NOMO-1 treated with dmso at 0.1 percent for 144 hours (cell line): ENCODE results near the gene SMIM8.

Source experiments
- DNase-seq: peaks from one replicate; lab custom pipeline; 2025; ENCODE audit not compliant: unreplicated experiment; lab: John Stamatoyannopoulos, UW

The SMIM8 gene

DNA sequence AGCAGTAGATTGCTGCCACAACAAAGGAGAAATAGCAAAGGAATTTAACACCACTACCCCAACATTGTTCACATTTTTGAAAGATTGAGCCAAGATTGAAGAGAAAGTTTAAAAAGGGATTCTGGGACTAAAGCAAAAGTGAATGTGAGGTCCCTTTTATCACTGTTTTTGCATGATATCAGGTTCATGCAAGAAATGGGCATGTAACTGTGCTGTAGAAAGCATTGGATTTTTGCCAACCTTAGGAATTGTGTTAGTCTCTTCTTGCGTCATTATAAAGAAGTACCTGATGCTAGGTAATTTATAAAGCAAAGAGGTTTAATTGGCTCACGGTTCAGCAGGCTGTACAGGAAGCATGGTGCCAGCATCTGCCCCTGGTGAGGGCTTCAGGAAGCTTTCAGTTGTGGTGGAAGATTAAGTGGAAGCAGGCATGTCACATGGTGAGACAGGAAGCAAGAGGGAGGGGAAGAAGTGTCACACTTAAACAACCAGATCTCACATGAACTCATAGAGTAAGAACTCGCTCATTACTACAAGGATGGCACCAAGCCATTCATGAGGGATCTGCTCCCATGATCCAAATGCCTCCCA lies 11.3 kb downstream of the SMIM8 start:
- DNase-seq: no peak

DNA sequence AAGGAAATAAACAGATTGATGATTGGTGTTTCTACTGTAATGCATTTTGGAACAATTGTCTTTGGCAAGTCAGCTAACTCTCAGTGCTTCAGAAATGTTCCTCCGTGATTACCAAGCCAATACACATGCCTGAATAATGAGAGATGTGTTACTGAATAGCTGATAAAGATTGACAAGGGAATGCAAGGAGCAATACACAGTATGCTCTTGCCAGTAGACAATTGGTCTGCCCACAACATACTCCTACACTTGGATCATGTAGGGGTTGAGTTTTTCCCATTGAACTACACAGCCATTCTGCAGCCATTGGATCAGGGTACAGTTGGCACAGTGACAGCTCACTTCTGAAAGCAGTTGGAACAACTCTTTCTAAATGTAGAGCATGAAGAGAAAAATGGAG lies 12.3 kb downstream of the SMIM8 start:
- no peak for DNase-seq

DNA sequence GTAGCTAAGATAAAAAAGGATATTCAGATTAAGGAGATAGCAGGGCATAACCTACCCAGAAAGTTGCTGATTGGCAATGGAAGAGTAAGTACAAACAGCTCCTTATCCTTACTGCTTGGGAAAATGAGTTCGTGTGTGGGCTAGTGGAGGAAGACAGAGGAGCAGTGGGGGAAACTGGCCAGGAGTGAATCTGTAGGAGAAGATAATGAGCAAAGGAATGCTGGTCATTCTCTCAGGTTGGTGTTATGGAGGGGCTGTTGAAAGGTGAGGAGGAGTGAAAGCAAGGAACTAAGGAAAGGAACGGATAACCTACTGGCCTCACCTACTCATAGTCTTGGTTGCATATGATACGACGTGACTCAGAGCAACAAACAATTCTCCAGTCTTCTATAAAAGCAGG lies 14.0 kb downstream of the SMIM8 start:
- no peak for DNase-seq

DNA sequence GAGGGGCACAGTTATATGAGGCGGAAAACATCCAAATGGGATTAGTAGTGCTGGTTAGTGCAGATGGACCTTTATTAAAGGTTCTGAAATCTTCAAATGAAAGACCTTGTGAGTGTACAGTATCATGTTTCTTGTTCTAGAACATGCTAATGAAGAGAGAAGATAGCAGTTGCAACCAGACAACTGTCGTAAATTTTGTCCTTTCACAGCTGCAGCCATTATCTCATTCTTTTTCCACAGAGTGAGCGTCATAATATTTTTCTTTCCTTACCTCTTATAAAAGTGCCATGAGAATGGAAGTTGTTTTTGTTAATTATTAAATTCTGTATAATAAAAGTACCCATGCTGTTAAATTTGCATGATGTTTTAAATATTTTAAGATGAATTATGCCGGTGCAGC lies 17.8 kb downstream of the SMIM8 start:
- DNase-seq: no peak

GRCh38 chr6:87341158-87341557 lies 18.8 kb downstream of the SMIM8 start:
- no peak for DNase-seq

DNA sequence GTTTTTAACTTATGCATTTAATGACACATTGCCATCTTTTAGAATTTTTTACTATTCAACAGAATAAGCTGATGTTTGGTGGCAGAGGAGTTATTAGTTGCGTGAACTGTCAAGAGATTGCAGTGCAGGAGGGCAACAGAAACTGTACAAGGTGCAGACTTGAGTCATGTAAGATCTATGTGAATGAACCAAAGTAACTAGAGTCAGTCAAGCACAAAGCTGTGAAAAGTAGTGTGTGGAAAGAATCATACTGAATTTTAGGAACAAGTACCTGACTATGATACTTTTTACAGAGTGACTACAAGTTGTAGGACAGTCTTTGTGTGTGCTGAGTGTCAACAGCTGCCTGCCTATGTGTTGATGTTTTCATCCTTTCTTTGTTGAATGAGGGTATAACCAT lies 19.5 kb downstream of the SMIM8 start:
- DNase-seq: no peak

DNA sequence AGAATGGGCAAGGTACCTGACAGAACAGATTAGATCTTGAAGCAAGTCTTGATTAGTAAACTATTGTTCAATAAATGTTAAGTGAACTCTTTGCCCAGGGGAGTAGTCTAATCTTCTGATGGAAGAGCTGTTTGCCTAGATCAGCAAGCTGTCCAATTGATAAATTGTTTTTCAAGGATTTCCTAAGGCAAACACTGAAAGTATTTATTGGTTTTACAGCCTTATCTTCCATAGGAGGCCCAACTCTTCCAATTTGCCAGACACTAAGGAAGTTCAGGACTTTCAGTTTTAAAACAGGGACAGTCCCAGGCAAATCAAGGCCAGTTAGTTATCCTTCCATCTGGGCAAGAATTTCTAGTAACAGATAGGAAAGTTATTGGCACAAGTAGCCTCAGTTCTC lies 20.4 kb downstream of the SMIM8 start:
- no peak for DNase-seq

GRCh38 chr6:87344731-87345130 lies 22.3 kb downstream of the SMIM8 start, which contains the start of gene C6orf163:
Gene C6orf163, plus strand, starts transcription at chr6:87344813. Its CDS starts 287 bp downstream, at chr6:87345100.
- no peak for DNase-seq

DNA sequence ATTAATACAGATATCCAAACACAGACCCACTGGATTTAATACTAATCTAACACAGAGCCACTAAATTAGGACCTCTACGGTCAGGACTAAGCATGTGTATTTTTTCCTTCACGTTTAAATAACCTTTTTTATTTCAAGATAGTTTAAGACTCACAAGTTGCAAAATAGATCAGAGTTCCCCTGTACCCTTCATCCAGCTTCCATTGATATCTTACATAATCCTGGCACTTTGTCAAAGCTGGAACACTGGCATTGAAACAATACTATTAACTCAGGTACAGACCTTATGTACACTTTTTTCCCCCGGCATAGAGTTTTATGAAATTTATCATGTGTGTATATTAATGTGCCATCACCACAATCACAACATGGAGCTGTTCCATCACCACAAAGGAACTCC lies 24.3 kb downstream of the SMIM8 start:
- DNase-seq: no peak

GRCh38 chr6:87349896-87350295 lies 27.5 kb downstream of the SMIM8 start:
- no peak for DNase-seq

GRCh38 chr6:87350516-87350915 lies 28.1 kb downstream of the SMIM8 start:
- no peak for DNase-seq

GRCh38 chr6:87351583-87351982 lies 29.2 kb downstream of the SMIM8 start:
- DNase-seq: no peak

DNA sequence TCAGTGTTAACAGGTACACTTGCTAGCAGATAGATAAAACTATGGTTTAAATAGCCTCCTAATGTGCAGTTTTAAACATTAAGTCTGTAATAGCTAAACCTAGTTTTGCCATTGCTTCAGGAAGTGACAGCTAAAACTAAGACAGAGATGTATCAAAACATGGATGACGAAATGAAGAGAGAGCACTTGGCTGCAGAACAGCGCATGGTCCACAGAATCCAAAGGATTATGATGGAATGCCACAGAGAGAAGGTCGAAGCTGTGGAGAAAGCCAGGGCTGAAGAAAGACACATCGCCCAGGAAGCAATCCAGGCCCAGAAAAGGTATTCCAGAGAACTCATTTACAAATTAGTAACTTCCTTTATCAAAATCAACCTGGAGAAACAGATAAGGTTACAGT lies 33.8 kb downstream of the SMIM8 start:
- DNase-seq: no peak

DNA sequence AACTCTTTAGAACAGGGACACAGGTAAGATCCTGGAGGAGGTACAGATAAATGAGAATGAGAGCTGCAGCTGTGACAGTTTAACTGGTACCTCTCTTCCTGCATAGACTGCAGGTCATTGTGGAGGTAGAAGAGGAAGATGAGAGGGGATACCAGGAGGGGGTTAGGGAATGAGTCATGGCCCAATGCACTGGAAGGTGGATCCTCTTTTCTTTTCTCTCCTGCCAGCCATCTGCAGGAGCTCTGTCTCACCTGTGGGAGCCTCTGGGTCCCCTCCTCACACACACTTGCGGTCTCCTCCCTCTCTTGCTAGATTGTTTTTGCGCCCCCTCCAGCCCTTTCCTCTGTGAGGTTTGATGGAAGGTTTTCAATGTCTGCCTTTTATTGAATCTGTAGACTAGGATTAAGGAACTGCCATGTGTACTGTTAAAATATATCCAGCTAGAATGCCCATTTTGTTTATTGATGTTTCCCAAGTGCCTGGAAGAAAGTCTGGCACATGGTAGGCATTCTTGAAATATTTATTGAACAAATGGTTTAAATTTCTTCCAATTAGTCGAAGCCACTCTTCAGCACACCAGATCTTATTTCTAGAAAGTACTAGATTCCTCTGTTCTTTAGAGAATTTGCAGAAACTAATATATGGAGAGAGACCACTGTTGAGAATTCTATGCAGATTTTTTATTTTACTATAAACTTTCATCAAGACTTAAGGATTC lies 35.2 kb downstream of the SMIM8 start:
- DNase-seq: no peak

- no peak for DNase-seq
Measured at GRCh38 chr6:87364602-87365252, 42.3 kb downstream of the SMIM8 start.

- DNase-seq: no peak
Measured at GRCh38 chr6:87366072-87366827, 43.9 kb downstream of the SMIM8 start.

DNA sequence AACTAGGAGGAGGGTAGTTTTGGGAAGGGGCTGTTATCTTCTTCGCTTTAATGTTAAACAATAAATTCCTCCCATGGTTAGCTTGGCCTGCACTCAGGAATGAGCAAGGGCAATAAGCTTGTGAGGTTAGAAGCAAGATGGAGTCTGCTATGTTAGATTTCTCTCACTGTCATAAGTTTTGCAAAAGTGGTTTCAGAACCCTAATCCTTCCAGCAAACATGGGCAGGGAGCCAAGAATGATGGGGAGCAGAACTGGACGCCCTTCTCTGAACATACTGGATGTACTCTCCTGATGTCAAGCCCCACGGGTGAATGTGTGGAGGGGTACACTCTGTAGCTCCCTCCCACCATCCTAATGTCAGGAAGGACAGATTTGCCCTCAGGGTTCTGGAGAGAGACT lies 44.5 kb downstream of the SMIM8 start:
- no peak for DNase-seq

DNA sequence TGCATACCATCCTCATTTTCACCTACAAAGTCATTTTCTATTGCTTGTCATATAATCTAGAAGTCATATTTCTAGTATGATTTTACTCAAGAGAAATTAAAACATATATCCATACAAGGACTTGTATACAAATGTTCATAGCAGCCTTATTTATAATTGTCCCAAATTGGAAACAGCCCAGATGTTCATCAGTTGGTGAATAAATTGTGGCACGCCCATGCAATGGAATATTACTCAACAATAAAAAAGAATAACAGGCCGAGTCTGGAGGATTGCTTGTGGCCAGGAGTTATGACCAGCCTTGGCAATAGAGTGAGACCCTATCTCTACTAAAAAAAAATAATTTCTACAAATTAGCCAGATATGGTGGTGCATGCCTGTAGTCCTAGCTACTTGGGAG lies 51.0 kb downstream of the SMIM8 start:
- DNase-seq: no peak

GRCh38 chr6:87375315-87375714 lies 52.9 kb downstream of the SMIM8 start:
- DNase-seq: no peak

DNA sequence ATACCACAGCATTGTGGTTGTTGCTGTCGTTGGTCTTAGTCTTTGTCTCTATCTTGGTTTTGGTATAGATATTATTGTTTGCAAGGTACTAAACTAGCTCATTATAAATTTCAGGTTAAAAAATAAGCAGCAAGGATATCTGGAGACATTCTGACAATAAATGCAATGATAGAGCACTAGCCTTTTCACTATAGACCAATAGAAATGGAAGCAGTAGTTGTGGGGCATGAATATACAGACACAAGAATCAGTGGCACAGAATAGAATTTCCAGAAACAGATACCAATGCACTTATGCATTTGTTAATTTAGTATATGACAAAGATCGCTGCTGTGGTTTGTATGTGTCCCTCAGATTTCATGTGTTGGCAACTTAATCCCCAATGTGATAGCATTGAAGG lies 54.3 kb downstream of the SMIM8 start:
- no peak for DNase-seq

DNA sequence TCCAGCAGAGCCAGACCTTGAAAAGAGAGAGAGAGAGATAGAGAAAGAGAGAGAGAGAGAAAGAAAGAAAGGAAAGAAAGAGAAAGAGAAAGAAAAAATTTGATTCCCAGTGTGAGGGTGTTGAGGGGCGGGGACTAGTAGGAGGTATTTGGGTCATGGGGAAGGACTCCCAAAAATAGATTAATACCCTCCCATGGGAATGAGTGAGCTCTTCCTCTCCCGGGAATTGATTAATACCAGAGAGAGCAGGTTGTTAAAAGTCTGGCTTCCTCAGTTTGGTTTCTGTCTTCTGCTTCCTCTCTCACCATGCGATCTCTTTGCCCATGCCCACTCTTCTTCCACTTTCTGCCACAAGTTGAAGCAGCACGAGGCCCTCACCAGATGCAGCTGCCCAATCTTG lies 56.6 kb downstream of the SMIM8 start:
- DNase-seq: no peak

DNA sequence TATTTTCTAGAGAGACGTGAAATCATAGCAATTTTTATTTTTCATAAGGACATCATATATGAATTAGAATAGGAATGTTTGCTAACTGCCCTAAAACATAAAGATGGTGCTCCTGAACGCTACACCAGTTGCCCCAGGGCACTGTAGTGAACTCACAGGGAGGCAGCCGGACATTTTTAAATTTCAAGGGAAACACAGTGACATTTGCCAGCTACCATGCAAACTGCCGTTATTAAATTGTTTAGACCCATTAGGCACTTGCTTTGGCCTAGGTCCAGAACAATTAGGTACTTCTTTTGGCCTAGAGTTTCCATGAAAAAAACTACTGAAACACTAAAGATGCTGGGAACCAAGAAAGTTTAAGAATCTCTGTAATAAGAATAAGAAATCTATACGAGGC lies 60.5 kb downstream of the SMIM8 start:
- DNase-seq: no peak
